Femur (tissue), 1 donor: ENCODE results near the gene CDC20B.

Experiments
- DNase-seq: peaks from one replicate; pipeline ENCODE4 v3.0.0-alpha.2; 2017

The CDC20B gene, protein sequence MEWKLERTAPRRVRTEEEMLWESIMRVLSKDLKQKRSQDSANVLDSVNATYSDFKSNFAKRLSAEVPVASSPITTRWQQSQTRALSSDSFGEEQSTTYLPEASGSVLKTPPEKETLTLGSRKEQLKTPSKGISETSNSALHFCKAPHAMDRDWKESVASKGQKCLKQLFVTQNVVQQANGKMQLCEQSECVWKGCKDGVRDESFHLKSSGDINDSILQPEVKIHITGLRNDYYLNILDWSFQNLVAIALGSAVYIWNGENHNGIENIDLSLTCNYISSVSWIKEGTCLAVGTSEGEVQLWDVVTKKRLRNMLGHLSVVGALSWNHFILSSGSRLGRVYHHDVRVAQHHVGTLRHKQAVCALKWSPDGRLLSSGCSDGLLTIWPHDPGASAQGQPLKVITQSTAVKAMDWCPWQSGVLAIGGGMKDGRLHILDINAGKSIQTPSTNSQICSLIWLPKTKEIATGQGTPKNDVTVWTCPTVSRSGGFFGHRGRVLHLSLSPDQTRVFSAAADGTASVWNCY

GRCh38 chr5:55172937-55173686 lies at the start of gene CDC20B:
CDC20B (minus strand) TSS chr5:55173177; CDS start chr5:55173000, 177 bp downstream.
- peak; percentile 83 for DNase-seq

- no peak for DNase-seq
These were observed 49.4 kb upstream of the CDC20B start for GRCh38 chr5:55222092-55222984.

DNA sequence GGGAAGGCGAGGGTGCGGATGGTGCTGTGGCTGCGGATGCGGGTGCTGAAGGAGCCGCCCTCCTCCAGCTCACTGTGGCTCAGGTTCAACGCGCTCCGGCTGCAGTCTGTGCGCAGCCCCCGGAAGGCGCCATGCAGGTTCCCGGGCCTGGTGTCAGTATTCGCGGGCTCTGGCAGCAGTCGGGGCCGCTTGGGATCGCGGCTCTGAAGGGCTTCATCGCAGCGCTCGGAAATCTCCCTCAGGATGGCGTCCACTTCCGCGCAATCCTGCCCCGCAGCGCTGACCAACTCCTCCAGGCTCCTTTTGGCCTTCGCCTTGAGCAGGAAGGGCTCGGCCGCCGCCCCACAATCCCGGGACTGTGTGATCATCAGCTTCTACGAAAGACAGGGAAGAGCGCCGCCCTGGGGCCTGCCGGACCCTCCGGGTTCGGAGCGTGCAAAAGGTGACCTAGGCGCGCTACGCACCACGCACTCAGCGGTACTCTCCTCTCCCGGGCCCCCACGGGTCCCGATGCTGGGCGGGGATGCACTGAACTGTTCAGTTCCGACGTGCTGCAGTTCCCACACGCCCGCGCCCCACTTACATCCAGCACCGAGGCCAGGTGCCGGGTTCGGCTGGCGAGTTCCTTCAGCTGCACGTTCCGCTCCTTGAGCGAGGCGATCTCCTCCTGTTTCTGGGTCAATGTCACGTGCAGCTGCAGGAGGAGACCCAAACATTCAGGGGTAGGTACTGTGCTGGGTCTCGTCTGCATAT lies 47.6 kb upstream of the CDC20B start:
- no peak for DNase-seq

DNA sequence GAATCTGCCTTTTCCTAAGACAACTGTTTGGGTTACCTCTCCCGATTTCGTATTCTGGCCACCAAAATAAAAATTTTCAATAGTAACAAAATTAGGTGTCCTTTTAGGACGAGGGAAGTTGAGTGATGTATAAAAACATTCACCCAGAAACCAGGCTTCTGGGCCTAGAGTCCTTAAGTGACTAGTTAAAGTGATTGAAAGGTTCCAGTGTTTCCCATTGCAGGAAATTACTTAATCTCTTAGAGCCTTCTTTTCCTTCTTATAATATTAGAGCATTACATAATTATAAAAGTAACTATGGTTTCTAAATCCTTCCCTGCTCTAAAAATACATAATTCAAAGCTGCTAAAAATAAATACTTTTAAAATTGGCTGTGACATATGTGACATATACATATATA lies 46.8 kb upstream of the CDC20B start:
- no peak for DNase-seq

GRCh38 chr5:55218967-55219366 lies 46.0 kb upstream of the CDC20B start:
- DNase-seq: no peak

- no peak for DNase-seq
These were observed 38.4 kb upstream of the CDC20B start for GRCh38 chr5:55211184-55211874.

- no peak for DNase-seq
These were observed 32.0 kb upstream of the CDC20B start for GRCh38 chr5:55205001-55205400.

DNA sequence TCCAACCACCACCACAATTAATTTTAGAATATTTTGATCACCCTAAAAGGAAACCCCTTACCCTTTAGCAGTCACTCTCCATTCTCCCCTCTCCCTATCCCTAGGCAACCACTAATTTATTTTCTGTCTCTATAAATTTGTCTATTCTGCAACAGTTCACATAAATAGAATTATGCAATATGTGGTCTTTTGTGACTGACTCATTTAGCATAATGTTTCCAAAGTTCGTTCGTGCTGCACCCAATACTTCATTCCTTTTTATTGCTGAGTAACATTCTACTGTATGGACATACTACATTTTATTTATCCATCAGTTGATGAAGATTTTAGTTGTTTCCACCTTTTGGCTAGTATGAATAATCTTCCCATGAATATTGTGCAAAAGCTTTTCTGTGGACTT lies 18.2 kb upstream of the CDC20B start:
- DNase-seq: no peak

DNA sequence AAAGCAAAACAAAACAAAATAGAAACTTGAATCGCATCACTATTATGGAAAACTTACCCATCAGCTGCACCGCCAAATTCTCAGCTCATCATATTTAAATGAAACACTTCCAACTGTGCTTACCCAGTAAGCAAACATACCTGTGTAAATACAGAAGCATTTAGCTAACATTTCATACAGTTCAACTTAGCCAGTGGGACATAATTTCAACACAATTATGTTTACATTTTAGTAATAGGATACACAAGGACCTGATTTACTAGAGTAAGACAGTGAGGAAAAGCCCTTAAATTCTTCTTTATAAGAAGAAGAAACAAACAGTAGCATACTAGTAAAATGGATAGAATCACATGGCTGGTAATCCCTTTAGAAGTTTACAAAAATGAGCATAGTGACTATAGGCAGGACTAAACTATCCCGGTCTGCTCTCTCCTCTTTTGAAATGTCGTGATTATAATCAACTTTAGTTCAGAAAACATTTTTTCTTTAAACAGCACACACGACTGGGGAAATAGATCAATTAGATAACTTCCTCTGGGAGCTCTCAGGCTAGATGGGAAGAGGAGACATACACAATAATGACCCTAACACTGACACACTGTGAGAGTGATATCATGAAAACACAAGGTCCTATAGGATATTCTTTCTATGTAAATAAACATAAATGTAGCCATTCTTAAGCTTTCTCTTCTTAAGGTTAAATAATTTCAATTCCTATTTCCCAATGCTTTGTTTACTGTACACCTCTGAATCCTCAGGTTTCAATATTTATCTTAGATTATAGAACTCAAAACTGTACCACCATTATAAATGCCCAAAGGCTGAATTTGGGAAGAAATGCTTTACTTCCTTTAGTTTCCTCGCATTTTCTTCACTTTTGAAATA lies 15.9 kb upstream of the CDC20B start:
- DNase-seq: no peak

- DNase-seq: no peak
These were observed 14.4 kb upstream of the CDC20B start for GRCh38 chr5:55187370-55187769.

GRCh38 chr5:55180016-55180415 lies 7.0 kb upstream of the CDC20B start:
- DNase-seq: no peak

DNA sequence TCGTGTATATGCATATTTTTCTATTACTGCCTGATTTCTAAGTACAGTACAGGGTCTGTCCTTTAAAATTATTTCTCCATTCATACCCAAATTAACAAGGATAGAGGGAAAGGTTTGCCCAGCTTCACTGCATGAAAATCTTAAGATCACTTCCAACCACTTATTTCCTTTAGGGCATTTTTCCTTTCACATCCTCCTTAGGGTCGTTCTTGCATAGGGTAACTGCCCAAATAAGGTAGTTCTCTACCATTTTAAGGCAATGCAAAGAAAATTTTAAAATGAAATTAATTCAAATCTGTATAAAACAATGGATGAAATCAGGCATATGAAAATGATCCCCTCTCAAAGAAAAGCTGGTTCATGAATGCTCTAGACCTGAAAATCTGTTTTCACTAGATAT lies 4.1 kb upstream of the CDC20B start:
- DNase-seq: no peak

DNA sequence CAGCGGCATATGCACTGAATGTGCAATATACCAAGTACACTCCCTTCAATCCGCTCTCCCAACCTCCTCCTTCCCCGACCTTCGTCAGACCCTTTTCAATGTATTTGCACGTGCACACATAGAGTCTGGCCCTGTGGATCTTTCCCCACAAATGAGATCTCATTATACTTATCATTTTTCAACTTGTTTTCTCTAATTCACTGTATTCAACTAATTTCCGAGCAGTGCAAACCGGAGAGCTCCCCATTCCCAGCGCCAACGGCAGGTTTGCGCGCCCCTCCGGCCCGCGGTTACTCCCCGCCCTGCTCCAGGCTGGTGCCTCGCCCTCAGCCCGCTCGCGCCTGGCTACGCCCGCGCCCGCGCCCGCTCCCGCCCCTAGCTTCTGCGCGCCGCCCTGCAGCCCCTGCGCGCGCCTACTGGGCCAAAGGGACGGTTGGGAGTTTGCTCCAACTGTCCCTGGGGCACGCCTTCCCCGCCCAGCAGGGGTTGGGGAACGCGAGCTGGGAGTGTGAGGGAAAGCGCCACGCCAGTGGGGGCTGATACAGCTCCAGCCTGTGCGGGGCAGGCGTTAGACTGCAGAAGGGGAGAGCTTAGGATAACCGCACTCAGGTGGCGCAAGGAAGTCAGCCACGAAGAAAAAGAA lies 3.3 kb upstream of the CDC20B start:
- peak; percentile 58 for DNase-seq

GRCh38 chr5:55175781-55176175 lies 2.8 kb upstream of the CDC20B start:
- no peak for DNase-seq

DNA sequence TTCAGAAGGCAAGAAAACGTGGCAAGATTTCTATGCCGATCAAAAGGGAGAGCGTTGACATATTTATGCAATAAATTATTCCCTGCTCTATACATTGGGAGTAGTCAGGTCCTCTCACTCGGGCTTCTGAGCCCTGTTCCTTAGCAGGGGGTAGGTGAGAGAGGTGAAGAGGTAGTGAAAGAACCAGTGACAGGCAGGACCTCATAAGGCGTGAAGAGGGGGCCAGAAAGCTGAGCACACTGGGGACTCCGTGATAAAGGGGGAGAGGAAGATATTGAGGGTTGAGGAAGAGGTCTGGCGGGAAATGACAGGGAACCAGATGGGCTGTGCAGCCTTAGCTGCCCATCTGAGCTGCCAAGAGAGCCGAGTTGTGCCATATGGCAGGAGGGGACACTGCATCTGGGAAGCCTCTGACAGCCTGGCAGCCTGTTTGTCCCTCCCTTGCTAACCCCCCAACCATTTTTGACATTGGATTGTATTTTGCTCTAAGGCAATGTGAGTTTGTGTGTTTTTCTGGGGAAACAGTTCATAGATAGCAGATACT lies 782 bp upstream of the CDC20B start:
- DNase-seq: peak; percentile 29

GRCh38 chr5:55172051-55172899 lies 702 bp downstream of the CDC20B start:
- DNase-seq: peak; percentile 79

GRCh38 chr5:55171471-55171870 lies 1.5 kb downstream of the CDC20B start:
- DNase-seq: no peak

DNA sequence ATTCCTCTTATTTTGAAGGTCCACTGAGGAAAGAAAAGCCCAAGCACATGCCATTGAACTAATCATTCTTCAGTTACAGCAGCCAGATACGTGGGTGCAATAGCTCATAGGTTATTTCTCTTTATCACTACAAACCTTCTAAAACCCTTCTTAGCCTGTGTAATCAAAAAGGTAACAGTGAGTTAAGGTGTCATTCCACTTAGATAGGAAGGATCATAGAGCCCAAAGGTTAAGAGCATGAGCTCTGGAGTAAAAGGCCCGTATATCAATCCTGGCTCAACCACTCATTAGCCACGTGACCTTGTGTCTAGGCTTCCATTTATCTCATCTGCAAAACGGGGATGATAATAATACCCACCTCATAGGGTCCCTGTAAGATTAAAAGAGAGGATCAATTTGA lies 10.3 kb downstream of the CDC20B start:
- no peak for DNase-seq
